ENCODE results near the gene GRAP. TPM values are rescaled to one million over a fixed set of nuclear protein-coding genes. Genes with fewer than 3 reads are reported as not detected.

Gene GRAP
- total and polyA plus RNA-seq, 9 donors, result 0.61 to 7.2 (median 2.5) TPM

- WGBS, 3 donors, result 86 to 93% (median 90%) methylated on average over 20 of the region's 20 CpGs
- intact Hi-C loops (cut with DNase I), result no loop called here
- Histone ChIP-seq H3K9me3 (no peaks in the 10 kb centered on the region), H3K27ac (no peak overlapping the region), H3K36me3 (no peaks in the 10 kb centered on the region), H3K27me3 (no peaks in the 10 kb centered on the region), H3K4me1 (ENCODE audit: insufficient read depth) (peaks cover 3% of the 10 kb centered on the region), H3K4me3 (no peak overlapping the region)
- no peak for TF ChIP-seq CTCF (IDR thresholded peaks at IDR 0.05)
- no peak for TF ChIP-seq POLR2A (IDR thresholded peaks at IDR 0.05)
- no peak for TF ChIP-seq EP300 (IDR thresholded peaks at IDR 0.05)
- no peak for DNase-seq
Observed at GRCh38 chr17:18991531-18992315, 55.0 kb downstream of the GRAP start.

DNA sequence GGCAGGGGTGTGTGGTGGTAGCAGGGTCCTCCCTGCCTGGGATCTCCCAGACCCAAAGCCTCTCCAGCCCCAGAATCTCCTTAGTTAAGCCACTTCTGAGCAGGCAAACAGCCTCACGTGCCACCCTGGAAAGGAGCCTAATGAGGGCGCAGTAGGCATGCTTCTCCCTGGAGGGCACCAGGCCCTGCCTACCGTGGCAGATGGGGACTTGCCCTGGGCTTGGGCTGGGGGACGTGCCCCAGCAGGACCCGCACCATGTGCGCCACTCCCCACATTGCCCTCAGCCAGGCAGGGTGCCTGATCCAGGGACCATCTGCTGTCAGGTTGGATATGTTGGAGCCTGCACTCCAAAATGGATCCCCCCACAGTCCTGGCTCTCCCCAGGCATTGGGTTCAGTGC, 56.4 kb downstream of the GRAP start:
- 83 to 95% (median 90%) methylated on average over 4 to 6 of the region's 6 CpGs for WGBS, 3 donors
- TF ChIP-seq POLR2A (IDR thresholded peaks at IDR 0.05) (no peak), CTCF (IDR thresholded peaks at IDR 0.05) (no peak), EP300 (IDR thresholded peaks at IDR 0.05) (no peak)
- Histone ChIP-seq H3K27me3 (no peaks in the 10 kb centered on the region), H3K27ac (no peak overlapping the region), H3K4me3 (no peak overlapping the region), H3K36me3 (no peaks in the 10 kb centered on the region), H3K4me1 (ENCODE audit: insufficient read depth) (peaks cover 3% of the 10 kb centered on the region), H3K9me3 (no peaks in the 10 kb centered on the region)
- intact Hi-C loops (cut with DNase I), result no loop called here
- no peak for DNase-seq

DNA sequence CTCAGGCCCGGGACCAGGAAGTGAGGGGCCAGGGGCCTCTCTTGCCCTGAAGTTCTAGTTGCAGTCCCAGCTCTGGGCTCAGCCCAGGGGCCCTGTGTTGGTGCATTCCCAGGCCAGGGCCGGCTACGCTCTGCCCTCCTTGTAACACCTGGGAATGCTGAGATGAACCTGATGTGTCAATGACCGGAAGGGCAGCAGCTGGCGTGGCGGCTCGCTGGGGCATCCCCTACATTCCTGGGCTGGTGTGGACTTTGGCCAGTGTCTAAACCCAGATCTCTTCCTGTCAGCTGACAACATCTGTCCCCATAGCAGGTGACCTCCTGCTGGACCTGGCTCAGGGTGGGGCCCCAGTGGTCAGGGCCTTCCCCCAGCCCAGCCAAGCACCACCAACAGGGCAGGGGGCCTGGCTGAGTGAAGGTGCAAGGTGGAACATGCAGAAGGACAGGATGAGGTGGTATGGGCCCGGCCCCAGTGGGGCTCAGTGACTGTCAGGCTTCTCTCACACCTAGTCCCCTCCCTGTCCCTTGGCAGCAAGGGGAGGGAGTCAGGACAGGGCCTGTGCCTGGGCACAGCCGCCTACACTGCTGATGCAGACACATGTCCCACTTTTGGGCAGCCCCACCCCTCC, 58.1 kb downstream of the GRAP start:
- H3K27me3 ChIP-seq, result no peaks in the 10 kb centered on the region
- H3K9me3 ChIP-seq, result no peaks in the 10 kb centered on the region
- 80 to 92% (median 89%) methylated on average over 8 to 9 of the region's 9 CpGs for WGBS, 3 donors
- no peak for TF ChIP-seq POLR2A (IDR thresholded peaks at IDR 0.05)
- no peak for TF ChIP-seq EP300 (IDR thresholded peaks at IDR 0.05)
- no peak for TF ChIP-seq CTCF (IDR thresholded peaks at IDR 0.05)
- no peak overlapping the region for H3K4me3 ChIP-seq
- intact Hi-C loops (cut with DNase I), result no loop called here
- peaks cover 1% of the 10 kb centered on the region for H3K4me1 ChIP-seq (ENCODE audit: insufficient read depth)
- DNase-seq, result no peak
- no peak overlapping the region for H3K27ac ChIP-seq
- no peaks in the 10 kb centered on the region for H3K36me3 ChIP-seq

DNA sequence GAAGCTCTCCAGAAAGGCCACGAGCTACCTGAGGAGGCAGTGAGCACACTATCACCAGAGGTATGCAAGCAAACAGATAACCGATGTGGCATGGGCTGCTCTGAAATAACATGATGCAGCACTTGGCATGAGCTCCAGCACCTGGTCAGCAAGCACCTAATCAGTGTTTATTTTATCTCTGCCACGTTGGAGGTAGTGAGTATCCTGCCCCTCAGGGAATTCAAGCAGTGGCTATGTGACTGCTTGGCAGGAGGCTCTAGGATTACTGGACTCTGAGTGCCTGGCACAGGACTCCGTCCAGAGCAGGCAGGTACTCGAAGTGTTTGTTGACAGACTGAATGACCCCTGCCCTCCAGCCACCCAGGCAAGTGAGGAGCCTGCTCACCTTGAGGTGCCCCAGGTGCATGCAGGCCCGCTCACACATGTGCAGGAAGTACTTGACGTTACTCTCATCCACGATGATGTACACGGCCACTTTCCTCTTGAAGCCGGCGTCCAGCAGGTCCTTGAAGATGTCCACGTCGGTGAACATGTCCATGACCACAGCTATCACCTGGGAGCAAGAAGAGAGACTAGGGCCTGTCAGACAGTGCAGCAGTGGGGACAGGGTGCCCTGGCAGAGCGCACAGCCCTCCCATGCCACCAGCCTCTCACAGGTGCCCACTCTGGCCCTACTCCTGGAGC, 58.8 kb downstream of the GRAP start:
- intact Hi-C loops (cut with DNase I), result no loop called here
- H3K27me3 ChIP-seq, result no peaks in the 10 kb centered on the region
- H3K9me3 ChIP-seq, result no peaks in the 10 kb centered on the region
- H3K4me1 ChIP-seq (ENCODE audit: insufficient read depth), result peaks cover 1% of the 10 kb centered on the region
- H3K27ac ChIP-seq, result no peak overlapping the region
- WGBS, 3 donors, result 82 to 85% (median 84%) methylated on average over 14 of the region's 14 CpGs
- no peak for TF ChIP-seq CTCF (IDR thresholded peaks at IDR 0.05)
- no peak for TF ChIP-seq EP300 (IDR thresholded peaks at IDR 0.05)
- TF ChIP-seq POLR2A (IDR thresholded peaks at IDR 0.05), result no peak
- H3K36me3 ChIP-seq, result no peaks in the 10 kb centered on the region
- no peak overlapping the region for H3K4me3 ChIP-seq
- DNase-seq, result no peak

Data from ovary (tissue), 9 donors.